GM19468 (cell line): ENCODE results near the gene LGR4.
"Not testable (repeated sequence)": the region's sequence is repeated elsewhere in the genome, so short reads cannot be mapped to it uniquely, and the experiment has no call there.

Experiments
- ATAC-seq: cut with Tn5 transposase; IDR thresholded peaks from one replicate; pipeline ENCODE4 v1.9.1; 2021; ENCODE audit warnings: mild to moderate bottlenecking, moderate library complexity, moderate number of reproducible peaks; ENCODE audit not compliant: unreplicated experiment; ENCODE audit errors: extremely low read depth

LGR4 gene

GRCh38 chr11:27356624-27357222 is 115.9 kb downstream of the LGR4 start:
- ATAC-seq = no peak

GRCh38 chr11:27355575-27356104 is 117.0 kb downstream of the LGR4 start:
- no peak for ATAC-seq

- ATAC-seq = no peak
These were observed 118.1 kb downstream of the LGR4 start for GRCh38 chr11:27354359-27354965.

GRCh38 chr11:27353593-27354358 is 118.8 kb downstream of the LGR4 start:
- ATAC-seq = no peak

GRCh38 chr11:27352781-27353180 is 119.8 kb downstream of the LGR4 start:
- no peak for ATAC-seq

- no peak for ATAC-seq
These were observed 122.1 kb downstream of the LGR4 start for GRCh38 chr11:27350511-27350910.

- no peak for ATAC-seq
These were observed 122.7 kb downstream of the LGR4 start for GRCh38 chr11:27349919-27350318.

GRCh38 chr11:27348340-27348873 is 124.2 kb downstream of the LGR4 start:
- no peak for ATAC-seq

- ATAC-seq = no peak
These were observed 124.9 kb downstream of the LGR4 start for GRCh38 chr11:27347359-27348339.

GRCh38 chr11:27339941-27340340 is 132.6 kb downstream of the LGR4 start:
- ATAC-seq = no peak

GRCh38 chr11:27334764-27335163 is 137.8 kb downstream of the LGR4 start:
- ATAC-seq = not testable (repeated sequence)

GRCh38 chr11:27331981-27332380 is 140.6 kb downstream of the LGR4 start:
- no peak for ATAC-seq

GRCh38 chr11:27330633-27331270 is 141.8 kb downstream of the LGR4 start:
- ATAC-seq = no peak

GRCh38 chr11:27329867-27330632 is 142.5 kb downstream of the LGR4 start:
- no peak for ATAC-seq

- no peak for ATAC-seq
These were observed 144.0 kb downstream of the LGR4 start for GRCh38 chr11:27328614-27329013.

- not testable (repeated sequence) for ATAC-seq
These were observed 145.5 kb downstream of the LGR4 start for GRCh38 chr11:27327064-27327463.

- not testable (repeated sequence) for ATAC-seq
These were observed 150.4 kb downstream of the LGR4 start for GRCh38 chr11:27322196-27322595.

- ATAC-seq = not testable (repeated sequence)
These were observed 151.2 kb downstream of the LGR4 start for GRCh38 chr11:27321340-27321739.

GRCh38 chr11:27319072-27319471 is 153.5 kb downstream of the LGR4 start:
- peak; percentile 94 for ATAC-seq
